DND-41 (cell line): ENCODE data around the gene STAMBP.

Source experiments
- ATAC-seq: fragments of 200-7000 bp; cut with Tn5 transposase; 3 replicates; pipeline ENCODE4 v1.9.1; 2021; ENCODE audit warnings: low read depth; ENCODE audit not compliant: insufficient read depth
- DNase-seq: peaks from one replicate; pipeline ENCODE4 v3.0.0-alpha.2; 2020
- H2AFZ ChIP-seq: 2 replicates; pipeline ENCODE4 v1.6.0; 2012; ENCODE audit warnings: low read depth, low read length
- H3K27ac ChIP-seq: 2 replicates; pipeline ENCODE4 v1.5.1; 2012; ENCODE audit warnings: low read length, inconsistent platforms
- H3K27me3 ChIP-seq: fragments of 200-600 bp; sonication (generic); 2 replicates; pipeline ENCODE4 v1.6.0; 2012; ENCODE audit warnings: low read length, mild to moderate bottlenecking, inconsistent platforms; ENCODE audit not compliant: insufficient read depth, poor library complexity
- H3K36me3 ChIP-seq: 2 replicates; pipeline ENCODE4 v1.5.1; 2012; ENCODE audit warnings: low read length, inconsistent platforms; ENCODE audit not compliant: insufficient read depth
- H3K4me1 ChIP-seq: 2 replicates; pipeline ENCODE4 v1.5.1; 2012; ENCODE audit warnings: mild to moderate bottlenecking, low read length; ENCODE audit not compliant: insufficient read depth
- H3K4me2 ChIP-seq: 2 replicates; pipeline ENCODE4 v1.6.0; 2012; ENCODE audit warnings: mild to moderate bottlenecking, moderate library complexity, low read length, inconsistent platforms; ENCODE audit not compliant: insufficient read depth
- H3K4me3 ChIP-seq, 2 experiments: fragments of 200-600 bp in 1 of 2; shearing (Covaris generic) in 1 of 2; 2 replicates each; pipeline ENCODE4 v1.5.1; 2012 to 2016; ENCODE audit warnings: inconsistent platforms in 2 of 2, low read length in 2 of 2, mild to moderate bottlenecking in 2 of 2, low read depth in 1 of 2, moderate library complexity in 1 of 2
- H3K79me2 ChIP-seq: 2 replicates; pipeline ENCODE4 v1.6.0; 2012; ENCODE audit warnings: low read length, inconsistent platforms; ENCODE audit not compliant: insufficient read depth
- H3K9ac ChIP-seq: 2 replicates; pipeline ENCODE4 v1.6.0; 2012; ENCODE audit warnings: low read depth, mild to moderate bottlenecking, inconsistent platforms, low read length, moderate library complexity
- H3K9me3 ChIP-seq: 2 replicates; pipeline ENCODE4 v1.5.1; 2012; ENCODE audit warnings: low read length, moderate library complexity, mild to moderate bottlenecking, inconsistent platforms; ENCODE audit not compliant: insufficient read depth, severe bottlenecking
- H4K20me1 ChIP-seq: 2 replicates; pipeline ENCODE4 v1.6.0; 2012; ENCODE audit warnings: low read length; ENCODE audit not compliant: insufficient read depth
- CTCF ChIP-seq: IDR thresholded peaks from 2 replicates; pipeline ENCODE4 v1.5.1; 2012; ENCODE audit warnings: borderline replicate concordance, low read length, moderate library complexity, mild to moderate bottlenecking; ENCODE audit not compliant: poor library complexity, severe bottlenecking; ENCODE audit errors: extremely low read depth
- EZH2 ChIP-seq: IDR thresholded peaks from 3 replicates; pipeline ENCODE4 v1.6.1; 2012; ENCODE audit warnings: borderline replicate concordance, low read depth, mild to moderate bottlenecking, moderate library complexity, low read length, inconsistent platforms; ENCODE audit not compliant: severe bottlenecking

Gene STAMBP

GRCh38 chr2:73908689-73909652 lies 80.2 kb downstream of the STAMBP start:
- H3K79me2 ChIP-seq = no peaks in the 10 kb centered on the region
- no peak overlapping the region for H3K27ac ChIP-seq
- H3K9ac ChIP-seq = no peak overlapping the region
- H3K4me3 ChIP-seq = no peak overlapping the region
- H3K4me1 ChIP-seq = no peaks in the 10 kb centered on the region
- no peak overlapping the region for H3K4me2 ChIP-seq
- H3K36me3 ChIP-seq = no peaks in the 10 kb centered on the region
- H4K20me1 ChIP-seq = no peaks in the 10 kb centered on the region
- H3K9me3 ChIP-seq = no peaks in the 10 kb centered on the region
- no peak overlapping the region for H2AFZ ChIP-seq
- ATAC-seq (no peak), DNase-seq (no peak)
- TF ChIP-seq CTCF = no peak
- no peak for TF ChIP-seq EZH2
- no peaks in the 10 kb centered on the region for H3K27me3 ChIP-seq

GRCh38 chr2:73910873-73911547 lies 82.2 kb downstream of the STAMBP start:
- H4K20me1 ChIP-seq = no peaks in the 10 kb centered on the region
- H3K4me3 ChIP-seq = no peak overlapping the region
- no peaks in the 10 kb centered on the region for H3K79me2 ChIP-seq
- no peak for TF ChIP-seq CTCF
- no peak for TF ChIP-seq EZH2
- ATAC-seq (no peak), DNase-seq (no peak)
- H2AFZ ChIP-seq = no peak overlapping the region
- no peaks in the 10 kb centered on the region for H3K4me1 ChIP-seq
- H3K4me2 ChIP-seq = no peak overlapping the region
- no peaks in the 10 kb centered on the region for H3K9me3 ChIP-seq
- no peaks in the 10 kb centered on the region for H3K36me3 ChIP-seq
- H3K27me3 ChIP-seq = no peaks in the 10 kb centered on the region
- H3K27ac ChIP-seq = no peak overlapping the region
- no peak overlapping the region for H3K9ac ChIP-seq

- ATAC-seq (no peak), DNase-seq (no peak)
- H3K9me3 ChIP-seq = no peaks in the 10 kb centered on the region
- H3K4me1 ChIP-seq = no peaks in the 10 kb centered on the region
- no peak overlapping the region for H3K9ac ChIP-seq
- H3K36me3 ChIP-seq = no peaks in the 10 kb centered on the region
- H3K4me2 ChIP-seq = no peak overlapping the region
- no peak overlapping the region for H3K4me3 ChIP-seq
- no peak overlapping the region for H3K27ac ChIP-seq
- no peaks in the 10 kb centered on the region for H3K79me2 ChIP-seq
- H3K27me3 ChIP-seq = no peaks in the 10 kb centered on the region
- TF ChIP-seq CTCF = no peak
- TF ChIP-seq EZH2 = no peak
- H4K20me1 ChIP-seq = no peaks in the 10 kb centered on the region
- H2AFZ ChIP-seq = no peak overlapping the region
Observed at GRCh38 chr2:73911548-73912208, 82.9 kb downstream of the STAMBP start.
